ENCODE results near the gene NOL4L.

DNA sequence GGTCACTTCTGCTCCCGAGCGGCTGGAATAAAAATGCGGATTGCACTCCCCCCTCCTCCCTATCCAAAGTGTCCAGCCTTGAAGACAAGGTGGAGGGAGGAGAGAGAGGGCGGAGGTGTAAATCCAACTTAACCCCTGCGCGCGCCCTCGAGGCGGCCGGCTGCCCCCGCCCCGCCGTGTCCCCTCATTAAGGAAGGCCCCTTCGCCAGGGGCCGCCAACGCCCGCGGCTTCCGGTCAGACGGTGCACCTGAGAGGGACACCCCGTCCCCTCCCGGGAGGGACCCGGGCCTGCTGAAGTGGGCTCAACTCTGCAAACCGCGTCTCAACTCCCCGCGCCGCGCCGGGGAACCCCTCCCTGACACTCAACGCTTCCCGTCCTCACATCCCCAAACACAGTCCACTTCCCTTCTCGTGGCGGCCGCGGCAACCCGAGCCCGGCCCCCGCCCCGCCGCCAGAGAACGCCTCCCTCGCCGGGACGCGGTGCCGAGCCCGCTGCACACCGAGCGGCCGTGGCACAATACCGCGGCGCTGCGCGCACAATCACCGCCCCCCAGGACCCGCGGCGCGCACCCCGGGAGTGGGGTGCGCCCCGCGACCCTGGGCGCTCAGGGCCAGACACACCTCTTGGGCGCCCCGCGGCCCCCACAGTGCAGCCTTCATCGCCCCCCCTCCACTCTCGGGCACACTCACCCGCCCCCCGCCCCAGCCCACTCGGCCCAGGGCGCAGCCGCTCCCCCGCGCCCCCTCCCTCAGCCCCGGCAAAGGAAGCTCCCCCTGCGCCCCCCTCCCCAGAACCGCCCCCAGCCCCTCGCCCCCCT lies 102.5 kb downstream of the NOL4L start:
- no peak for TF ChIP-seq POLR2A (IDR thresholded peaks at IDR 0.05)
- no peak for TF ChIP-seq CTCF (IDR thresholded peaks at IDR 0.05)
